ENCODE data around the gene BBS12.

DNA sequence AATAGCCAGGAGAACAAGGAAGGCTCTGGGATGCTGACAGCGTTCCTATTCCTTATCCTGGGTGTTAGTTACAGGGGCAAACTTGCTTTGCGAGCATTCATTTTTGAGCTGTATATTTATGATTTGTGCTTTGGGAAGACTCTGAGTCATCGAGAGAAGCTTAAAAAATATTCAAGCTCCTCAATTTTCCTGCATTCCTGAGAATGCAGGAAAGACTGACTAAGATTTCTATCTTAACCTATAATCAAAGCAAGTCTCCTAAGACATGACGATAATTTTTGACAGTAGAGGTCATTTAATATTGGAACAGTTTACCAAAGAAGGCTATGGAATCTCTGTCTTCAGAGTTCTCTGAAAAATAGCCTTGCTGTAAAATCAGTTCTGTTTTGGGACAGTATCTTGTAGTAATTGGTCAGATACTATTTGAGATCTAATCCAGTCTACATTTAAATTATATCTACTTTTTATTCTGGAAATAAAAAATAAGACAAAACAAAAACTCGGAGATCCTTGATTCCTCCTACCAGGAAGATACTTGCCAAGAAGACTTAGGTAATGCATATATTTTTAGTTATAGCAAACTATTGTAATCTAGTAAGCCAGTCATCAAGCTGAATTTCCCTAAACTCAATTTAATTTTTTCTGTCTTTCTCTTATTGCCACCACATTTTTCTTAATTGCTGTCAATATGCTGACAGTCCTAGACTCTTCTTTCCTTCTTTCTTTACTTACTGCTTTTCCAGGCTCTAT lies 31.7 kb downstream of the BBS12 start:
- TF ChIP-seq ZFP3 (CRISPR knock-in tag; IDR thresholded peaks at IDR 0.05) (no peak), GLIS3 (CRISPR knock-in tag; IDR thresholded peaks at IDR 0.05) (no peak), ESRRG (CRISPR knock-in tag; IDR thresholded peaks at IDR 0.05) (no peak)

All from SK-N-SH treated with all-trans-retinoic acid at 6 μM for 48 hours (cell line).